NCI-H1436 (cell line): ENCODE measurements around the gene ZNF618.
A peak's percentile ranks its signal among the peaks of the same experiment; 100 is the strongest.

Experiments used
- DNase-seq: peaks from one replicate; lab custom pipeline; 2025; lab: John Stamatoyannopoulos, UW

Gene ZNF618, protein sequence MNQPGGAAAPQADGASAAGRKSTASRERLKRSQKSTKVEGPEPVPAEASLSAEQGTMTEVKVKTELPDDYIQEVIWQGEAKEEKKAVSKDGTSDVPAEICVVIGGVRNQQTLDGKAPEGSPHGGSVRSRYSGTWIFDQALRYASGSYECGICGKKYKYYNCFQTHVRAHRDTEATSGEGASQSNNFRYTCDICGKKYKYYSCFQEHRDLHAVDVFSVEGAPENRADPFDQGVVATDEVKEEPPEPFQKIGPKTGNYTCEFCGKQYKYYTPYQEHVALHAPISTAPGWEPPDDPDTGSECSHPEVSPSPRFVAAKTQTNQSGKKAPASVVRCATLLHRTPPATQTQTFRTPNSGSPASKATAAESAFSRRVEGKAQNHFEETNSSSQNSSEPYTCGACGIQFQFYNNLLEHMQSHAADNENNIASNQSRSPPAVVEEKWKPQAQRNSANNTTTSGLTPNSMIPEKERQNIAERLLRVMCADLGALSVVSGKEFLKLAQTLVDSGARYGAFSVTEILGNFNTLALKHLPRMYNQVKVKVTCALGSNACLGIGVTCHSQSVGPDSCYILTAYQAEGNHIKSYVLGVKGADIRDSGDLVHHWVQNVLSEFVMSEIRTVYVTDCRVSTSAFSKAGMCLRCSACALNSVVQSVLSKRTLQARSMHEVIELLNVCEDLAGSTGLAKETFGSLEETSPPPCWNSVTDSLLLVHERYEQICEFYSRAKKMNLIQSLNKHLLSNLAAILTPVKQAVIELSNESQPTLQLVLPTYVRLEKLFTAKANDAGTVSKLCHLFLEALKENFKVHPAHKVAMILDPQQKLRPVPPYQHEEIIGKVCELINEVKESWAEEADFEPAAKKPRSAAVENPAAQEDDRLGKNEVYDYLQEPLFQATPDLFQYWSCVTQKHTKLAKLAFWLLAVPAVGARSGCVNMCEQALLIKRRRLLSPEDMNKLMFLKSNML

DNA sequence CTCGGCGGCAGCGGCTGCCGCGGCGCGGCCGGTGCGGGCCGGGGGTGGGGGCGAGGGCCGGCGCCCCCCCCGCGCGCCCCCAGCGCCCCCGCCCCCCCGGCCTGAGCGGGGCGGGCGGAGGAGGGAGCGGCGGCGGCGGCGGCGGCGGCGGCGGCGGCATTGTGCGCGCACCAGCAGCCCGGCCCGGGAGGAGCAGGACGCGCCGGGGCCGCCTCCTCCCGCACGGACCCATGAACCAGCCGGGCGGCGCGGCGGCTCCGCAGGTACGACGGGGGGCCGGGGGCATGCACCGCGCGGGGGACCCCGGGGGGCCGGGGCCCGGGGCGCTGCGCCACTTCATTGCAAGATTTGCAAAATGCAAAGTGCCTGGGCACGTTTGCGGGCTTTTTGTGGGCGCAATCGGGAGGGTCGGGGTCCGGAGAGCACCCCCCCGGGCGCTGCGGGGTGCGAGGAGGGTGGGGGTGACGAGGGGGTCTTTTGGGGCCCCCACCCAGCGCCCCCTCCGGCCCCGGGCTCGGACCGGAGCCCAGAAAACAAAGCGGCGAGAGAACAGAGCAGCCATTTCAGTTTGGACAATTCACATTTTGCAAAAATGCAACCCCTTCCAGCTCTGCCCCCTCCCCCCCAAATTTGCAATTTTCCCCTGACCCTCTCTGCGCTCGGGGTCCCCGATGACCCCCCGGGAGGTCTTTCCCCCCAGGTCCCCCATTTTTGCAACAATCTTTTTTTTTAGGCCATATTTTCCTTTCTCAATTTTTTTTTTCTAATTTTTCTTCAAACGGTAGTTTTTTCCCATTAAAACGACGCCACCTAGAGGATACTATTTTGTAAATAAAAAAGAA lies at the start of gene ZNF618:
Gene ZNF618 (plus strand): TSS at position 159 of the 842 bp plus-strand sequence. CDS start 72 bp downstream, at position 231.
- peak; percentile 1 for DNase-seq

DNA sequence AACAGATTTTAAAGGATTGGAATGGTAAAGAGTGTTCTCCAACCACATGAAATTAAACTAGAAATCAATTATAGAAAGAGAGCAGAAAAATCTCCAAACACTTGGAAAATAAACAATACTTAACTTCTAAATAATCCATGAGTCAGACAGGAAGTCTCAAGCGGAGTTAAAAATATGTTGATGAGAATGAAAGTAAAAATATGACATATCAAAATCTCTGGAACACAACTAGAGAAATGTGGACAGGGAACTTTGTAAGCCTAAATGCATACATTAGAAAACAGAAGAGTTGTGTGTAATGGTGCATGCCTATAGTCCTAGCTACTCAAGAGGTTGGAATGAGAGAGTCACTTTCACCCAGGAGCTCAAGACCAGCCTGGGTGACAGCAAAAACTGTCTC lies 47.9 kb upstream of the ZNF618 start:
- DNase-seq, result no peak

DNA sequence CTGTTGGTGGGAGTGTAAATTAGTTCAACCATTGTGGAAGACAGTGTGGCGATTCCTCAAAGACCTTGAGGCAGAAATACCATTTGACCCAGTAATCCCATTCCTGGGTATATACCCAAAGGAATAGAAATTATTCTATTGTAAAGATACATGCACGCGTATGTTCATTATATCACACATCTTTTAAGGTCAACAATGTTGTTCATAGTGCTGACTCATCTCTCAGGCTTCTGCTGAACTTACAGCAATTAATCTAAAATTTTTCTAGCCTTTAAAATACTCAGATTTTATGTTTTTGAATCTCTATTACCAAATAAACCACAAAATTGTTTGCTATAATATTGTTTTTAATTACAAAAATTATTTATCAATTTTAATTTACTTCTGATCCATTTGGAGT lies 38.8 kb upstream of the ZNF618 start:
- no peak for DNase-seq

DNA sequence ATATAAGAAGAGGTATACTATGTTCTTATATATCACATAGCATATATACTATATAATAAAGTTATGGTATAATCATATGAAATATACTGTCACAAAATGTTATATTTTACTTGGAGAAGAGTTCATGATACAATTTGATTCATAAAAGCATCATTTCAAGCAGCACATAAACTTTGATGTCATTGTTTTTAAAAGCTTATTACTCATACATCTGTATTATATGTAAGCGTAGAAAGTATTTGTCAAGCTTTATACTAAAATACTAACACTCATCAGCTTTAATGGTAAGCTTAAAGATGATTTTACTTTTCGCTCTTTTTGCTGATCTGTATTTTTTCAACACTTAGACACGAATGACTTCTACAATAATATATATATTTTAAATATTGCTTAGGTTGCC lies 34.0 kb upstream of the ZNF618 start:
- no peak for DNase-seq

DNA sequence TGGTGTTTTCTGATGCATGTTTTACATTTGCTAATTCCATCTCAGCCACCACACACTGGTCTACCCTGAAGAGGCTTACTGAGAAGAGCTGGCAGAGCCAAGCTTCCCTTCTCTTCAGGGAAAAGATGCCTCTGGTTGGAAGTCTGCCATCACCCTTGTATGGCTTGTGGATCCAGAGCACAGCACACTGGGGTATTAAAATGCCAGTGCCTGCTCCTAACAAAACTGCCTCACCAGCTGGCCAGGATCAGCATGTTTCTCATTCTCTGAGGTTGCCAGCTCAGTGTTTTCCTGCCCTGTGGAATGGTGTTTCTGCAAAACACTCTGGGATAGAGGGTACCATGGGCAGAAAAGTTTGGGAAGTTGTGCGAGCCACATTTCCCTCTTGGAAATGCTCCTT lies 31.6 kb upstream of the ZNF618 start:
- DNase-seq, result no peak

DNA sequence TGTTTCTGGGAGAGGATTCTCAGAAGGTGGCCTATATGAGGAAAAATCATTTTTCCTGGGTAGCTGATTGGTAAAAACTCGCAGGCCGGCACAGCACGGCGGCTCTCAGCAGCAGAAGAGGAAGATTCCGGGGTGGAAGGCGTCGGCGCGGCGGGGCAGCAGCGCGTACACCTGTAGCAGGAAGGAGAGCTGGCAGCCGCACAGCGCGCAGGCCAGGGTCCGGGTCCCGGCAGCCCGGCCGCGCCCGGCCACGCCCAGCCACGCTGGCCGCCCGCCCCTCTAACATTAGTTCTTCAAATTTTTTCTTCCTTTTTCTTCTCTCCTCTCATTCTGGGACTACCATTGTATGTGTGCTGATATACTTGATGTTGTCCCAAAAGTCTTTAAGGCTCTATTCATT lies 24.8 kb upstream of the ZNF618 start:
- DNase-seq, result no peak

DNA sequence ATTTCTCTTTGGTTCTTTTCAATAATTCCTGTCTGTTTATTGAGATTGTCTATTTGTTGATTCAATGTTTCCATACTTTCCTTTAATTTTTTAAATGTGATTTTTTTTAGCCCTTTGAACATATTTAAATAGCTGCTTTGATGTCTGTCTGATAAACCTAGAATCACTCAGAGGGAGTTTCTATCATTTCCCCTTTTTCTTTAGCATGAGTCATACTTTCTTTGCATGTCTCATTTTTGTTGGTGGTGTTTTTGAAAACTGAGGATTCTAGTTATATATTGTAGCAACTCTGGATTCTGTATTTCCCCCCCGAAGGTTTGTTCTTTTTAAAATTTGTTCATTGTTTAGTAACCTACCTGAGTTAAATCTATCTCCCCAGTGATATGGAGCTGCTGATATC lies 24.2 kb upstream of the ZNF618 start:
- no peak for DNase-seq

DNA sequence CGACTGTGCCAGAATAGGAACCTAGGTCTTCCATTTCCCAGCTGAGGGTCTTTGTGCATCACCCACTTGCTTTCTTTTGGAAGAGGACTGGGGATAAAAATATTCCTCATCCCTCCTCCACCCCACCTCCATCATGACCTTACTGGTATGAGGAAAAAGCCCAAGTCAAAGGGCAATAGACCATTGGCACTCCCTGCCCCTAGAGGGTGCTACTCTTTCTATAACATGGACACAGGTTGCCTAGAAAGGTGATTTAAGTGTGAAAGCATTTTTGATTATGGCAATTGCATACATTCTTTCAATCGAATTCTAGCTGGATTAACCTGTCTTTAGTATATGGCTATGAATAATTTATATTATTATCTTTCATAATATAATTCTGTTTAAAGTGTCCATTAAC lies 22.8 kb upstream of the ZNF618 start:
- DNase-seq, result no peak

DNA sequence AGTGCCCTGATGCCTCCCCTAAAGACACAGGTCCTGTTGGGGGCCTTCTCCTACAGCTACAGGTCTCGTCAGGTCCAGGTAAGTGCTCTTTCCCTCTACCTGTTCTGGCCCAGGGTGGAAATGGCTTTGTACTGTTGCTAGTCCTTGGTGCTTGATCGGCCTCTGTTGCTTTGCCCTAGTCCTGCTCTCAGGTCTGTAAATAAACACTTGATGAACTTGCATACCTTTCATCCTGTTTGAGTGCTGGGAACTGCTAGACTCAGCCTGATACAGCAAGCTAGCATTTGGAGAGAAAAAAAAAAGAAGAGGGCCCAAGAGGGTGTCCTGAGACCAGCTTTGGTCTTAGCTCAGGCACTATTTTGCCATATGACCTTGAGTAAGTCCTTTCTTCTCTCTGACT lies 21.8 kb upstream of the ZNF618 start:
- DNase-seq, result no peak

DNA sequence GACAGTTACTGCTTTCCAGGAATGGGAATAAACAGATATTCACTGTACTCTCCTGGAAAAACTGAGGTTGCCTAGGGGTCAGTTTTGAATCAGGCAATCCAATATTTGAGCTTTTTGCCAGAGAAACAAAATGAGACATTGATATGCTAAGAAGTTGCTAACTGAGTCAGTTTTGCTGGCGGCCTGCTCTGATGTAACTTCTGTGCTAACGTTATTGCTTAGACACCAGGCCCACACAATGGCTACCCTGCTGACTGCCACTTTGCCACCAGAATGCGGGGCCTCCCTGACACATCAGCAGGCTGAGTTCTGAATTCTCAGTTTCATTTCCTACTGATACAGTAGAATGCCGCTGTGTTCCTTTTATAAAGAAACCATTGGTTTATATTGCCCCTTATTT lies 18.2 kb upstream of the ZNF618 start:
- no peak for DNase-seq

DNA sequence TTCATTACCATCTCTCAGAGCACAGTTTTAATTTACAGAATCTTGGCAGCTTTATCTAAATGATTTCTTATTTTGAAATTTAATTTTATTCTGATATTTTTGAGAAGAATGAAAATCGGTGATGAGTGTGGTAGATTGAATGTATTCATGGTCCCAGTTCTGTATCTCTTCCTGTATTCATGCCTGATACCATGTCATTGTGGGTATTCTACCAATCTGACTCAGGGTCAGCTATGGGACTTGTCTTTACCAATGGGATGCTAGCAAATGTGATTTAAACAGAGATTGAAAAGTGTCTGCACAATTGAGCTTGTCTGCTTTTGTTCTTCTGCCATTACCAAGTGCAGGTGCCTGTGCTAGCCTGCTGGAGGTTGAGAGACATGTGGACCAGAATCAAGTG lies 17.8 kb upstream of the ZNF618 start:
- DNase-seq, result no peak

DNA sequence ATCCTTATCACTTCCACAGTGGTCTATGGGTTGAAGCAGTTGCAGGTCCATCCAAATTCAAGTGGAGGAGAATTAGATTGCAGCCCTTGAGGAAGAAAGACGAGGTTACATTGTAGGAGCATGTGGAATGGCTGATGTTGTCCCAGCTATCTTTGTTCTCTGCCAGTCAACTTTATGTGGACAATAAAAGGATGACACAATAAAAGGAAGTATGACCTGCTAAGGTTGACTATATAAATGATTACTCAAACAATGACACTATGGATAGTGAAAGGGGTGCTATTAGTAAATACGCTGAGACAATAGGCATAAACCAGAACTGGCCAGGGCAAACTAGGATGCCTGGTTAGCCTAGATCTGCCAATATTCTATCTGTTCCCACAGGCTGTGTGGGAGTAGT lies 12.8 kb upstream of the ZNF618 start:
- no peak for DNase-seq

DNA sequence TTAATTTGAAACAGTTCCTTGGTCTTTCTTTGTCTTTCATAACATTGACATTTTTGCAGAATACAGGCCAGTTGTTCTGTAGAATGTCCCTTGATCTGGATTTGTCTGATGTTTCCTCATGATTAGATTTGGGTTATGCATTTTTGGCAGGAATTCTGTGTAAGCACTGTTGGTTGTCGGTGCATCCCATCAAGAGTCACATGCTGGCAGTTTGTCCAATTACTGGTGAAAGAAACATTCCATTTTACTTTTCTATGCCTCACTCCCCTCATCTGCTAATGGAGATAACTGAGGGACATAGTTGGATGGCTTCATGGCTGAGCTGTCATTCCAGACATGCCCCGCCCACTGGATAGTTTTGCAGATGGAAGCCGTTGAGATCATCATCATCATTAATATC lies 7.6 kb upstream of the ZNF618 start:
- no peak for DNase-seq

DNA sequence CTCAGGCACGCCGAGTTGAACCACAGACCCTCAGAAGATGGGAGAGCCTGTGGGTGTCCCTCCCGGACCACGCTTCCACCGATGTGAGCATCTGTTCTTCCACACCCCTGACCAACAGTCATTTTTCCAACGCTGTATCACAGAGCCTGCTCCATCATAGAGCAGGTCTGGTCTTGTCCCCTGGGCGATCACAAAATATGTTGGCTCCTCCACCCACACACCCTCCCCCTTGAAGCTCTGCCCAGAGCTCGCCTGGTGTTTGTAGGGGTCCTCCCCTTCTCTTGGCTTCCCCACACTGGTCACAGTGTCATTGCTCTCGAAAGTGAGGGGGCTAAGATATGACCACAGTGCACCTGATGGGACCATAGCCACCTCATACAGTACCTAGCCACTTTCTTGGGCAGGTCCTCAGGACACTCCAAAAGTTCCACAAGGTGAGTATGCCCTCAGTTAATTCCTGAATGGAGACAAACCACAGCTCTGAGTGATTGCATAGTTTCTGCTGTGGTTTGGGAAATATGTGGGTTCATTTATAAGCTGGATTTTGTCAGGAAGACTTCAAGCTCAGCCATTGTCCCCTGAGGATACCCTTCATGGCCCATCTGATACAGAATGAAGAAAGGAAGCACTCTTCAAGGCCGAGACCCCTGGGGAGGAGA lies 3.5 kb upstream of the ZNF618 start:
- no peak for DNase-seq

DNA sequence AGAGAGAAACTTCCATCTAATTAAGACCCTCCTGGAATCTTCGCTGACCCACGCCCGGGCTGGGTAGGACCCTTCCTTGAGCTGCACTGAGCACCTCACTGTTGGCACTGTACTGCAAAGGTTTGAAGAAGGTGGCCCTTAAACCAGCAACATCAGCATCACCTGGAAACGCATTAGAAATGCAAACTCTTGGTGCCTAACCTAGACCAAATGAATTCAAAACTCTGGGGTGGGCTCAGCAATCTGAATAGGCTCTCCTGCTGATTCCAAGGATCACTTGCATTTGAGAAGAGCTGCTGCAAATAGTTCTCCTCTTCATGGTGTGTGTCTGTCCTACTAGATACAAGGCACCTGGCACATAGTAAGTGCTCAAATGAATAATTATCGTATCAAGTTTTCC lies 2.7 kb upstream of the ZNF618 start:
- DNase-seq, result no peak

DNA sequence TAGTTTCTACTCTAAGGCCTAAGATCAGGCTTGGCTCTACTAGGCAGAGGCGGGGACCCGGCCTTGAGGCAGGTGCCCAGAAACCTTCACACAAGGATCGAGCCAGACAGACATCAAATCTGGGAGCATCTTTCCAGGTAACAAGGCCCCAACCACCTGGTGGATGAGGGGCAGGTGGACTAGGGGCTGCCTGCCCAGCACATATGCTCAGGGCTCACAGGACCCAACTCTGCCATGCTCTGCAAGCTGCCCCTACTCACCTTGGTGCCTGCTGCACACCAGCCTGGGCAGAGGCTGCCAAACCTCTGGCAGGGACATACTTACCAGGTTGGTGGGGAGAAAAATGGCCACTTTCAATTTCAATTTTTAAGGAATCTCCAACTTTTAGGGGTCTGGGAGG lies 2.2 kb upstream of the ZNF618 start:
- DNase-seq, result no peak

DNA sequence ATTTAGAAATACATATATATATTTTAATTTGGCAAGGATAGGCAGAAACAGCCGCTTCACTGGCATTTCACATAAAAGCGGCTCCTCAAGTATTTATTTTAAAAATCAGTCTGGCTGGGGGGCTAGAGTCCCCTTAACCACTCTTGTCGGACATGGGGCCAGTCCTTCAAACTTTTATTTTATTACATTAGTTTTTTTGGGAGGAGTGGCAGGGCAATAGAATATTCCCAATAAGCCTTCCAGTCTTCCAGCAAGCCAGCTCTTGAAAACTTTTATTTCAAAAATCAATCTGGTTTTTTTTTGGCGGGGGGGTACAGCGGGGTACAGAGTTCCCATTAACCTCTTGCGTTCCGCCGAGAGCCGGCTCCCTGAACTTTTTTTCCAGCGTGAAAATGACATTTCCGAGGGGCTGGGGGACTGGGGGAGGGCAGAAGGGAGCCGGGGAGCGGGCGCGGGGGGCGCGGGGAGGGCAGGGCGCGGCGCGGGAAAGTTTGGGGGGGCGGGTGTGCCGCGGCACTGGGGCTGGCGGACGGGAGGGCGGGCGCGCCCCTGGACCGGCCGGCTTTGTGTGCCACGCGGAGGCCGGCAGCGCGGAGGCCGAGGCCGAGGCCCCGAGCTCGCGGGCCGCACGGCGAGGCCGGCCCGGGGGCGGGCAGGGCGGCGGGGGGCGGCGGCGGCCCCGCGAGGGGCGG lies 504 bp upstream of the ZNF618 start:
- DNase-seq, result no peak

DNA sequence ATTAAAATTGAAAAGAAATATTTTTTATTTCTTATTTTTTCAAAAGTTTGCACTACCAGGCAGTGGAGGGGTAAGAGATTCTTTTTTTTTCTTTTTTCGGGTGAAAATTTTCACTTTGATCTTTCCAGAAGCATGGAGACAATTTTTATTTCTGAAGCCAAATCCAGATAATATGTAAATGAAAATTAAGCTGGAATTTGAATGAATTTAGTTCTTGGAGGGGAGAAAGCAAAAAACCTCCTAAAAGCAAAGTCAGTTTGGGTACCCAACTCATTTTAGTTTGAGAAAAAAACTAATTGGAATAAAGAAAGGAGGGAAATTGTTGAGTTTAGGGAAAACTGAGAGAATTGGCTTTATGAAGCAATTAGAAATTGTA lies 872 bp downstream of the ZNF618 start:
- DNase-seq, result no peak

DNA sequence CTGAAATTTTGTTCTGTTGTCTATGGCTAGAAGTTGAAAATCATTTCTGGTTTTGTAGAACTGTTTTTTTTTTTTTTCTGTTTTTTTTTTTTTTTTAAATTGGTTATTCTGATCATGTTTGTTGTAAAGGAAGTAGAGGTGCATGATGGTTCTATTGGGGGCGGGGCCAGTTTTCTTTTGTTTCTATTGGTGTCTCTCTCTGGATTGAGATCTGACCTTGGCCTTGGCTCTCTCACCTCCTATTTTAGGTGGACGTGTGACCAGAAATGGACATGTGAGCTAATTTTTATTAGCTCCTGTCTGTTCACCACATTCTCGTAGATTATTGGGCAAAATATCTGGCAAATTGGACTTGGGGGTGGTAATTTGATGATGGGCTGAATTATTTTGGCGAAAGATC lies 3.2 kb downstream of the ZNF618 start:
- DNase-seq, result no peak

DNA sequence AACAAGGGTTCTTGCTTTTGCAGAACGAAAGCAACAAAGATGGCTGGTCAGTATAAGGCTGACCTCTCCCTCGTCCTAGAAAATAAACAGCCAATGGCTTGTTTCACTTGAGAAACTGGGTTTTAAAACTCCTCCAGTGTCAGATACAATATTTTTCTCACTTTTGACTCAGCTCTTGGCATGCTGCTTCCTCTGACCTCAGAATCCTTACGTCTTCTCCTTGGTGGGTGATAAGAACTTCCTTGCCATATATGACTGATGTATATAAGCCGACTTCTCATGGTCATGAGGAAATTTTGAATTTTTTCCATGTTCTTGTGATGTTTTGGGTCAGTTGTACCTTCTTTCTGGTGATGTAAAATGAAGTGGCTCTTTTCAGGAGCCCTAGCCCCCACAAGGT lies 3.8 kb downstream of the ZNF618 start:
- DNase-seq, result no peak

DNA sequence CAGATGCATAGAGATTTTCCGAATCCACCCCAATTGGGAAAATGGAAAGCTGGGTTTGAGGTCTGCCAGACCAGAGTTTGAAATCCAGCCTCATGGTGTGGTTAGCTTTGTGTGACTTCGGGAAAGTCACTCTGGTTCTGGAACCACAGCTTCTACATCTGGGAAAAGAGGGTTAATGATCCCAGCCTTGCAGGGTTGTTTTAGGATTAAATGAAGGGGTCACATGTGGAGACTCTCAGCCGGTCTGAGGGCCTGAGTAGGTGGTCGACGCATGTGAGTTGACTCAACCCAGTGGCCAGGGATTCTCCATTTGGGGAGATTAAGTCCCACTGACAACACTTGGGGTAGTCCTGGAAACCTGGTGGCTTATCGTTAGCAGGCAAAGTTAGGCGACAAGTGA lies 6.1 kb downstream of the ZNF618 start:
- DNase-seq, result no peak
